ENCODE results near the gene DRG1.
"Not testable (repeated sequence)": the region's sequence is repeated elsewhere in the genome, so short reads cannot be mapped to it uniquely, and the experiment has no call there.

Gene DRG1

GRCh38 chr22:31443516-31443915 is 44.1 kb downstream of the DRG1 start:
- no peak for DNase-seq

GRCh38 chr22:31445642-31446041 is 46.2 kb downstream of the DRG1 start:
- no peak for DNase-seq

- no peak for DNase-seq
Observed at GRCh38 chr22:31446208-31446607, 46.8 kb downstream of the DRG1 start.

GRCh38 chr22:31446767-31447166 is 47.4 kb downstream of the DRG1 start:
- DNase-seq = no peak

- DNase-seq = no peak
Observed at GRCh38 chr22:31447337-31447736, 47.9 kb downstream of the DRG1 start.

- no peak for DNase-seq
Observed at GRCh38 chr22:31448382-31448781, 49.0 kb downstream of the DRG1 start.

- DNase-seq = no peak
Observed at GRCh38 chr22:31449506-31449905, 50.1 kb downstream of the DRG1 start.

GRCh38 chr22:31451709-31452571 is 52.5 kb downstream of the DRG1 start:
- DNase-seq = no peak

GRCh38 chr22:31461699-31462098 is 62.3 kb downstream of the DRG1 start:
- no peak for DNase-seq

GRCh38 chr22:31465307-31465706 is 65.9 kb downstream of the DRG1 start:
- no peak for DNase-seq

- no peak for DNase-seq
Observed at GRCh38 chr22:31474743-31475142, 75.3 kb downstream of the DRG1 start.

GRCh38 chr22:31475800-31476199 is 76.4 kb downstream of the DRG1 start:
- DNase-seq = no peak

- DNase-seq = no peak
Observed at GRCh38 chr22:31477329-31477728, 77.9 kb downstream of the DRG1 start.

- no peak for DNase-seq
Observed at GRCh38 chr22:31481129-31481528, 81.7 kb downstream of the DRG1 start.

- not testable (repeated sequence) for DNase-seq
Observed at GRCh38 chr22:31482470-31482869, 83.1 kb downstream of the DRG1 start.

Data from NCI-H1436 treated with DMSO at 0.1 percent for 48 hours (cell line).